GM19438 (cell line): Measurements from ENCODE around the gene MYH9.

Experiments
- ATAC-seq: cut with Tn5 transposase; IDR thresholded peaks from one replicate; pipeline ENCODE4 v1.9.1; 2021; ENCODE audit warnings: low read depth; ENCODE audit not compliant: unreplicated experiment

The MYH9 gene

GRCh38 chr22:36351921-36352802 is 35.6 kb downstream of the MYH9 start:
- ATAC-seq, result no peak

- ATAC-seq, result no peak
Observed at GRCh38 chr22:36350751-36351594, 36.8 kb downstream of the MYH9 start.

- ATAC-seq, result no peak
Observed at GRCh38 chr22:36349726-36350125, 38.0 kb downstream of the MYH9 start.

- no peak for ATAC-seq
Observed at GRCh38 chr22:36348760-36349159, 39.0 kb downstream of the MYH9 start.

GRCh38 chr22:36347094-36347493 is 40.7 kb downstream of the MYH9 start:
- ATAC-seq, result no peak

GRCh38 chr22:36344106-36344827 is 43.5 kb downstream of the MYH9 start:
- ATAC-seq, result no peak

- no peak for ATAC-seq
Observed at GRCh38 chr22:36343720-36344105, 44.1 kb downstream of the MYH9 start.

GRCh38 chr22:36343070-36343719 is 44.6 kb downstream of the MYH9 start:
- no peak for ATAC-seq

GRCh38 chr22:36341640-36342041 is 46.1 kb downstream of the MYH9 start:
- ATAC-seq, result no peak

GRCh38 chr22:36340621-36341020 is 47.1 kb downstream of the MYH9 start:
- ATAC-seq, result no peak

GRCh38 chr22:36339171-36340065 is 48.3 kb downstream of the MYH9 start:
- no peak for ATAC-seq

- no peak for ATAC-seq
Observed at GRCh38 chr22:36337365-36338130, 50.2 kb downstream of the MYH9 start.

GRCh38 chr22:36336246-36337182 is 51.3 kb downstream of the MYH9 start:
- ATAC-seq, result no peak

GRCh38 chr22:36335621-36336020 is 52.1 kb downstream of the MYH9 start:
- ATAC-seq, result no peak

- no peak for ATAC-seq
Observed at GRCh38 chr22:36334821-36335603, 52.8 kb downstream of the MYH9 start.

- no peak for ATAC-seq
Observed at GRCh38 chr22:36334081-36334820, 53.5 kb downstream of the MYH9 start.
